HPDE6-E6E7 (cell line): Measurements from ENCODE around the gene E2F4.

Experiments used
- DNase-seq: peaks from one replicate; pipeline ENCODE4 v3.0.0; 2011; ENCODE audit warnings: missing footprints; ENCODE audit errors: extremely low spot score

Gene E2F4

GRCh38 chr16:67190448-67191399 is 1.2 kb upstream of the E2F4 start:
- no peak for DNase-seq

DNA sequence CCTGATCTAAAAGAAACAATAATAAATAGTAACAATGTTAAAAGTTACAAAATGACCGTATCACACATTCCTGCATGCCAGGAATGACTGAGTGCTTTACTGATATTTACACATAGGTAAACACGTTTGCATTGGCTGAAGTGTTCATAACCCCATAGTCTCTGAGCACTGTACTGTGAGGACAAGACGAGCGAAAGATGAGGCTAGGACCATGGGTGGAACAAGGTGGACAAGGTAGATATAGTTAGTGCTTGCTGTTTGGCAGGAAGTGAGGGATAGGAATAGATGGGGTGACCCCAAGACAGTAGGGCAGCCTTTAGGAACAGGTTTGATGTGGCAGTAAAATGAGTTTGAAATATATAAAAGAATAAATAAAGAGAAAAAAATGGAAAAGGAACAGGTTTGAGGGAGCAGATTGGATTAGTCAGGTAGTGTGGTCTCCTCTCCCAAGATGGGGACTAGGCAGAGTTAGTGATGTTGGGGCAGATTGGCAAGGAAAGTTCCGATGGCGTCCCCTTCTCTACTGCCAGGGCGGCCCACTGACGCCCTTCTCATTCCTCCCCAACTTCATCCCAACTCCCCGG is 452 bp upstream of the E2F4 start:
- no peak for DNase-seq

DNA sequence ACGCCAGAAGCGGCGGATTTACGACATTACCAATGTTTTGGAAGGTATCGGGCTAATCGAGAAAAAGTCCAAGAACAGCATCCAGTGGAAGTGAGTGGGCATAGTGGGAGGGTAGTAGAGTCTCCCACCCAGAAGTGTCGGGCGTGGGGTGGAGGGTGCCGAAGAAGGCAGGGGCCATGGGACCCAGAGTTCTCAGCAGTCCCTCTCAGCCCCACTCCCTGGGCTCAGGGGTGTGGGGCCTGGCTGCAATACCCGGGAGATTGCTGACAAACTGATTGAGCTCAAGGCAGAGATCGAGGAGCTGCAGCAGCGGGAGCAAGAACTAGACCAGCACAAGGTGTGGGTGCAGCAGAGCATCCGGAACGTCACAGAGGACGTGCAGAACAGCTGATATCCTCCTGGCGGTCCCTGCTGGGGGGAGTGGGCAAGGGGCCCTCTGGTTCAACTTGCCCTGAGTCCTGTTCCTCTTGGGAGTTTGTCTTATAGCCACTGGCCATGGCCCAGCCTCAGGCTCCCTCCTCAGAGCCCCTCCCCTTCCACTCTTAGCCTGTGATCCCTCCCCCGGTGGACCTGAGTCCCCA is 916 bp downstream of the E2F4 start:
- no peak for DNase-seq

DNA sequence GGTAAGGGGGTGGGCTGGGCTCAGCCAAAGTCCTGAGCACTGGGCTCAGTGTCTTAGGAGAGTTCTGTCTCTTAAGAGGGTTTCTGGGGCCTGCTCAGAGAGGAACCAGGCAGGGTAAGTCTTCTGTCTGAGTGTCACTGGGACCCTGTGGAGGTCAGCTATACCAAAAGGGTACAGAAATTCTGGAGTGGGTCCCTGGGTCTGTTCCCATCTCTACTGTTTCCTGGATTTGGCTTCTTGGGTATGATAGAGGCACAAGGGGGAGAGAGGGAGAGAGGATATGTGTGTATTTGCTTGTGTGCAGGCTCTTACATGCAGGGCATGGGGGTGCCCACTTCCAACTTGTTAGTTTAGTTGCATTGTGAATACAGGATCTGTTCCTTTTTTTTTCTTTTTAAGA is 1.6 kb downstream of the E2F4 start:
- DNase-seq = no peak

- no peak for DNase-seq
Observed at GRCh38 chr16:67194260-67194659, 2.3 kb downstream of the E2F4 start.

- no peak for DNase-seq
Observed at GRCh38 chr16:67195676-67196075, 3.7 kb downstream of the E2F4 start.

- no peak for DNase-seq
Observed at GRCh38 chr16:67196881-67197280, 4.9 kb downstream of the E2F4 start.

- no peak for DNase-seq
Observed at GRCh38 chr16:67197704-67198103, 5.7 kb downstream of the E2F4 start.

DNA sequence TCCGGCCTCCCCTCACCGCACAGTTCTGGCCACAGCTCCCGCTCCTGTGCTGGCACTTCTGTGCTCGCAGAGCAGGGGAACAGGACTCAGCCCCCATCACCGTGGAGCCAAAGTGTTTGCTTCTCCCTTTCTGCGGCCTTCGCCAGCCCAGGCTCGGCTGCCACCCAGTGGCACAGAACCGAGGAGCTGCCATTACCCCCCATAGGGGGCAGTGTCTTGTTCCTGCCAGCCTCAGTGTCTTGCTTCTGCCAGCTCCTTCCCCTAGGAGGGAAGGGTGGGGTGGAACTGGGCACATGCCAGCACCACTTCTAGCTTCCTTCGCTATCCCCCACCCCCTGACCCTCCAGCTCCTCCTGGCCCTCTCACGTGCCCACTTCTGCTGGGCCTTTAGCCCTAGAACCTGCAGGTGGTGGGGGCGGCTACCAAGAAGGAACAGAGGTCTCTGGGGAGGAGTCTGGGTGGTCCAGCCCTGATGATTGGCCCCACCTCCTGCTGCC is 6.3 kb downstream of the E2F4 start:
- DNase-seq = peak; percentile 96

- DNase-seq = peak; percentile 92
Observed at GRCh38 chr16:67199011-67199807, 7.3 kb downstream of the E2F4 start, which contains the start of gene ELMO3. ELMO3 (plus strand) TSS chr16:67199131; CDS start chr16:67199327, 196 bp downstream.

DNA sequence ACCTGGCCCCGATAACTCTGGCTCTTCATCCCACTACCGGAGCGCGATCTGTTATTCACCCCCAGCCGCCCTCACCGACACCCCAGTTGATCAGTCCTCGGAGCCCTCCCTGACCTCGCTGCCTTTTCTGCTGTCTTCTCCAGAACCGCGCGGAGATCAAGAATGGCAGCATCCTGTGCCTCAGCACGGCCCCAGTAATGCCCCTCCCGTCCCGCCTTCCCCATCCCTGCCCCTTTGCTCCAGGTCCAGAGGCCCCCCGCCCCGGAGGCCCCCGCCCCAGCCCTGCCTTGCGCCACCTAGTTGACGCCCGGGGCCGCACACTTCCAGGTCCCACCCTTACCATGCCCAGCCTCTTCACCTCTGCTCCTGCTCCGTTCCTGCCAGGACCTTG is 7.8 kb downstream of the E2F4 start:
- DNase-seq = no peak

DNA sequence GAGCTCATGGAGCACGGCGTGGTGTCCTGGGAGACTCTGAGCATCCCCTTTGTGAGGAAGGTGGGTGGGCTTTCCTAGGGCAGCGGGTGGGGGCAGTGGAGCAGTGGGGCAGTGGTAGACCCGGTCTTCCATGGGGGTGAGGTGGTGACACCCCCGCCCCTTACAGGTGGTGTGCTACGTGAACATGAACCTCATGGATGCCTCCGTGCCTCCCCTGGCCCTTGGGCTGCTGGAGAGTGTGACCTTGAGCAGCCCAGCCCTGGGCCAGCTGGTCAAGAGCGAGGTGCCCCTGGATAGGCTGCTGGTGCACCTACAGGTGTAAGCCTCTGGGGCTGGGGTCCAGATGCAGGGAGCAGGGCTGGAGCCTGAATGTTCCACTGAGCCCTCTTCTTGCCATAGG is 8.5 kb downstream of the E2F4 start:
- DNase-seq = no peak

GRCh38 chr16:67201411-67202345 is 9.7 kb downstream of the E2F4 start:
- DNase-seq = no peak

DNA sequence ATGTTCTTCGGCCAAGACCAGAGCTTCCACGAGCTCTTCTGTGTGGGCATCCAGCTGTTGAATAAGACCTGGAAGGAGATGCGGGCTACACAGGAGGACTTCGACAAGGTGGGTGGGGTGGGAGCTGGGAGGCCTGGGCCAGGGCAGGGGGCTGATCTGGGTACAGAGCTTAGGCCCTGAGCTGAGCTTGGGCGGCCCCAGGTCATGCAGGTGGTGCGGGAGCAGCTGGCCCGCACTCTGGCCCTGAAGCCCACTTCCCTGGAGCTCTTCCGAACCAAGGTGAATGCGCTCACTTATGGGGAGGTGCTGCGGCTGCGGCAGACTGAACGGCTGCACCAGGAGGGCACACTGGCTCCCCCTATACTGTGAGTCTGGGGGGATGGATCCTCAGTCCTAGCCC is 10.5 kb downstream of the E2F4 start:
- DNase-seq = no peak

- no peak for DNase-seq
Observed at GRCh38 chr16:67202956-67203493, 11.1 kb downstream of the E2F4 start.

GRCh38 chr16:67204076-67204475 is 12.1 kb downstream of the E2F4 start:
- no peak for DNase-seq

- DNase-seq = no peak
Observed at GRCh38 chr16:67206129-67206837, 14.3 kb downstream of the E2F4 start.

GRCh38 chr16:67206838-67207248 is 14.9 kb downstream of the E2F4 start:
- DNase-seq = no peak

- DNase-seq = peak; percentile 71
Observed at GRCh38 chr16:67207249-67208091, 15.5 kb downstream of the E2F4 start.
